SW 1271 (cell line): ENCODE results near the gene FAM32A.

Experiments
- DNase-seq, 2 experiments: peaks; one replicate each; lab custom pipeline; 2025; lab: John Stamatoyannopoulos, UW

FAM32A gene

DNA sequence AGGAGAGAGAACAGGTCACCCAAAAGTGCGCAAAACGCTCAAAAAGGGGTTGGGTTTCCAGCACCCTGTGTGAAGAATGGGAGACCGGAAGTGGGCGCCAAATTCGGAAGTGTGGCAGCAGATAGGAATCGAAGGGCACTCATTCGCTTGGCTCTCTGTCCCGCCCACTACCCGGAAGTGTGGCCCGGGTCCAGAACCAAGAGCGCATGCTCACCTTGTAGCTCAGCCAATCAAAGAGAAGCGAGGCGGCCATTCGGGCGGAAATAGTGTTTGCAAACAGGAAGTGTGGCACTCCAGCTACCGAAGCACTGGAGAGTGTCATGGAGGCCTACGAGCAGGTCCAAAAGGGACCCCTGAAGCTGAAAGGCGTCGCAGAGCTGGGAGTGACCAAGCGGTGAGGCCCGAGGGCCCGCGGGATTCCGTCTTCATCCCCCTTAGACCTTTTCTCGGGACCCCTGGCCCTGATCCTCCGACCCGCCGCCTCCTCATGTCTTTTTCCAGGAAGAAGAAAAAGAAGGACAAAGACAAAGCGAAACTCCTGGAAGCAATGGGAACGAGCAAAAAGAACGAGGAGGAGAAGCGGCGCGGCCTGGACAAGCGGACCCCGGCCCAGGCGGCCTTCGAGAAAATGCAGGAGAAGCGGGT is at the start of gene FAM32A:
Gene FAM32A, plus strand, starts transcription at position 288 of the 645 bp plus-strand sequence. Its CDS starts 33 bp downstream, at position 321.
- DNase-seq: peak; percentile 96 to 97

DNA sequence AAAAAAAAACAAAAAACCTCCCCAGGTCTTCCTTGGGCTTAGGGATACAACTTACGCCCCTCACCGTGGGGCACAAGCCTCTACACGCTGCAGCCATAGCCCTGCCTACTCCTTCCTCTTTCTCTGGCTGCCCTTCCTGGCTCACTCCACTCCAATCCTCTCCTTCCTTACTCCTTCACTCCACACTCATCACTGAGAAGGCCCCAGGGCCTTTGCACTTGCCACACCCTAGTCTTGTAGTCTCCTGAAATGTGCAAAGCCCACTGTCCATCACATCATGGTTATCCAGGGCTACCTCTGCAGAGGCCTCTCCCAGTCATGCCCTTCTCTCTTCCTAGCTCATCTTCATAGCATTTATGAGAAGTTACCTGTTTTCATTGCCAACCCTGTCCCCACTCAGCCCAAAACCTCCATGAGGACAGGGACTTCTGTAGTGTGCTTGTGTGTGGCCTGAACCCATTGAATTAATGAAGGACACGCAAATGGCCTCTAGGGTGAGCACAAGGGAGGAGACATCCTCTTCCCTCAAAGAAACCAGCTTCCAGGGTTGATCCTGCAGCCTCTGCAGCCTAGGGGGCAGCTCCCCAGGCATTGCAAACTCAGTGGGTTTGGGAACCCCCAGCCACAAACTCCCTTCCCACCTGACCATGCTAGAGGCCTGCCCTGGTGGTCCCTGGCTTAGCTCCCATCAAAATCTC is 49.6 kb upstream of the FAM32A start:
- DNase-seq: no peak

DNA sequence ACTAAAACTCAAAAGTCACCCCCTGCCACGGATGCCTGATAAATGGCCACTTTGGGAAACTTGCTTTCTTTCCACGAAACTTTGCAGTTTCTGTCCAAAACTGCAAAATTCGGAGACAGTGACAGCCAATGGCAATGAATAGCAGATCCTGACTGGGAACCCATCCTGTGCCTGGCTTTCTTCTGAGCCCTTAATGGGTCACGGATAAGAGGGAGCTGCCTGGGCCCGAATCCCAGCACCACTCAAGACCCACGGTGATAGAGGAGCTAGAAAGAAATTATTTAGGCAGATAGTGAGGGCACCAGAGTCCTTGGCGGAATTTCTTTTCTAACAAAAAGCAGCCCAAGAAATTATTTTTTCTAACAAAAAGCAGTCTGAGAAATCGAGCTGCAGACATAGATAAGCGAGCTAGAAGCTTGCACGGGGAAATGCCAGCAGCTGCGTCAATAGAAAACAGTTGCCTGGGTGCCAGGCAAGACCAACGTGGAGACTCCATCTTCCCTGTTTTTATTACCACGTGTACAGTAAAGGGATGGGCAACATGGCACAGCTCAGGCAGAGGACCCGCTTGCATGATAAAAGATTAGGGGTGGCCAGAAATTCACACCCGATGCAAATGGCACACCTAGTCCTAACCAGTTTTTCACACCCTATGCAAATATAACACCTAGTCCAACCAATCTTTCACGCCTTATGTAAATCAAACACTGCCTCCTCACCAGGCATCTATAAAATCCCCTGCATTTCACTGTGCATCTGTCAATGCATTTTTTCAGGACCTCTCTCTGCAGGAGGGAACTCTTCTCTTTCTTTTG is 48.8 kb upstream of the FAM32A start:
- DNase-seq: no peak

DNA sequence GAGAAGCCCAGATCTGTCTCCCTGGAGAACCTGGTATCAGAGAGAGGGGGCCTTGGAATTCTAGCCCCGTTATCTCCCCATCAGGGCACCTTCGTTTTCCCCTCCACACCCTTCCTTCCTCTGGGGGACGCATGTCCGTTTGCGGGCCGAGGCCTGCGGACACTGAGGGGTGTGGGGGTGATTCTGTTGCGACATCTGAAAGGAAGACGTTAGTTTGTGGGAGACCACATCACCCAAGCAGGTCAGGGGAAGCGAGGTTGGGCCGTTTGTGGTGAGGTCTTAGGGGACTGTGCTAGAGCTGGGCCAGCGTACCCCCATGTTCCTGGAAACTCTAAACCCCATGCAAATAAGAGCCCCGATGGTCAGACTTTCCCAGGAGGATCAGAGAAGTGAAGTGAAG is 45.5 kb upstream of the FAM32A start:
- DNase-seq: no peak

DNA sequence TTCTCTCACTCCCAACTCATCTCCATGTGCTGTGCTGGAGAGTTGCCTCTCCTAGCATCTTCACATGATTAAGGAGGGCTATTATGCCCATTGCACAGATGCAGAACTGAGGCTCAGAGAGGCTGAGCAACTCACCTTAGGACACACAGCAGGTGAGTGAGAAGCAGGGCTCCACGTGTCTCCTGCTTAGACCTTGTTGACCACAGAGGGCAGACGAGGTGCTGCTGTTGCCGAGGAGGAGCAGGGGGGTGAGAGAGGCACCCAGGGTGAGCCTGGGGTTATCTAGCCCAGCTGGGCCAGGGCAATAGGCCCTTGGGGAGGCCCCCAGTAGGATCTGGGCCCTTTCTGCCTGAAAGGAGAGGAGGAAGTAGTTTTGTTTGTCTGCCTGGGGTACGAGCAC is 44.2 kb upstream of the FAM32A start:
- DNase-seq: no peak

DNA sequence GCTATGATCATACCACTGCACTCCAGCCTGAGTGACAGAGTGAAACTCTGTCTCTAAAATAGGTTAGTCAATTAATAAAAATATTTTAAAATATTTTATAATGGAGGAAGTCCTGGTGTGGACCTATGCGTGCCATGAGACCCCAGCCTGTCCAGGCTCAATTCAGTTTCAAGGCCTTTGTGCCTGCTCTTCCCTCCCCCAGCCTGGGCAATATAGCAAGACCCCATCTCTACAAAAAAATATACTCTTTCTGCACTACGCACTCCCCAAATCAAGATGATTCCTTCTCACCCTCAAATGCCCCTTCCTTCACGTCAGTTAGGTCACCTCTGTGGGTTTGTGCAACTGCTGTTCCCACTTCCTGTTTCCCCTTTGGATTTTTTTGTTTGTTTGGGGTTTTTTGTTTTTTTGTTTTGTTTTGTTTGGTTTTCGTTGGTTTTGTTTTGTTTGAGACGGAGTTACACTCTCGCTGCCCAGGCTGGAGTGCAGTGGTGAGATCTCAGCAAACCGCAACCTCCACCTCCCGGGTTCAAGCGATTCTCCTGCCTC is 43.1 kb upstream of the FAM32A start:
- DNase-seq: no peak

DNA sequence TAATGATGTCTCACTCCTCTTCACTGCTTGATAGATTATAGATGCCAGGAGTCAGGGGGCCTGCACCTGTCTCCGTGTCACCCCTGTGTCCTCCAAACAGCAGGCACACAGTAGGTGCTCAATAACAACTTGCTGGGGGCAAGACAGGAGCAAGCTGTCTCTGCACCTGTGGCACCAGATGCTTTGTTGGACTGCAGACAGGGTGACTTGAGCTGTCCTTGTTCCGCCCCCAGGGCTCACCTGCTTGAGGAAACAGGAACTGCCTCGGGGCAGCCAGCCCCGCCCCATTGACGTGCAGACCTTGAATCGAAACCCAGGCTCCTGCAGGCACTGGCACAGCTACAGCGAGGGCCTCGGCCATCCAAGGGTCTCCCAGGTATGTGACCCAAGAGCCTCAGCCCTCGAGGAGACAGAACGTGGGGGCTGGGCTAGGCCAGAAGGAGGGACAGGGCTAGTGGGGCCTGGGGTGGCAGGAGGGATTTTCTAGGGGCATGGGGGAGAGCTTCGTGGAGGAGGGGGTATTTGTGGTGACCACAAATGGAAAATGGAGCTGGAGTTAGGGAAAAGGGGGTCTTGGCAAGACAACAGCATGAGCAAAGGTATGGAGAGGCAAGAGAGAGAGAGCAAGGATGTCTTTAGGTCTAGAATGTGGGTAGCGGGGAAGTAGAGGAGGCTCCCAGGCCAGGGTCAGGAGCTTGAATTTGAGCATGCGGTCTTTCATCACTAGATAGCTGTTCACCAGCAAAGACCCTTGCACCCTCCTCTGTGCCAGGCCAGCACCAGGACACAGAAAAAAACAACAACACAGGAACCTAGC is 41.6 kb upstream of the FAM32A start, which contains the start of gene HSH2D:
Gene HSH2D, plus strand, starts transcription at position 287 of the 817 bp plus-strand sequence. CDS start 5,066 bp downstream, outside the sequence.
- no peak for DNase-seq

DNA sequence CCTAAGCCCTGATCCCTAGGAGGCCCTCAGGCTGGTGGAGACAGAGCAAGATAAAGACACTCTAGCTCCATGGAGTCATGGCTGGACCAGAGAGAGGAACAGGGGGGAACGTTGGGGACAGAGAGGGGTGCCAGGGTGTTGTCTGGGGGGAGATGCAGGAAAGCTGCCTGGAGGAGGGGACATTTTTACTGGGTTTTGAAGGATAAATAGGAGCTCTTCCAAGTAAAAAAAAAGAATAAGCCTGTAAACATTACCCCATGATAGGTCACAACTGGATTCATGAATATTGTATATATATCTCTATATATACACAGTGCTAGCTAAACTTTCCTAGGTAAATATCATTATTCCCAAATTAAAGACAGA is 41.0 kb upstream of the FAM32A start:
- no peak for DNase-seq

DNA sequence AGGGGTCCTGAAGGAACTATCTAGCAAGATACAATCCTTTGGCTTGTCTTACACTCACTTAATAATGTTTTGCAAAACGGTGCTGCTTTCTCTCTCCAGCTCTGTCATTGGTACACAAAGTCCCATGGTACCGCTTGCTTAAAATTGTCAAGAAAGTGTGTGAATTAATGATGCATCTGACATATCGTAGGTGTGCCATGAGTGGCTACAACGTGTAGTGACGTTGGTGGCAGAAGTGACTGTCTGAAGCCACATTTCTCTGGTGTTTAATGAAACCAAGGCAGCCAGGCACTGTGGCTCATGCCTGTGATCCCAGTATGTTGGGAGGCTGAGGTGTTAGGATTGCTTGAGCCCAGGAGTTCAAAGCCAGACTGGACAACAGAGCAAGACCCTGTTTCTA is 39.1 kb upstream of the FAM32A start:
- DNase-seq: no peak

DNA sequence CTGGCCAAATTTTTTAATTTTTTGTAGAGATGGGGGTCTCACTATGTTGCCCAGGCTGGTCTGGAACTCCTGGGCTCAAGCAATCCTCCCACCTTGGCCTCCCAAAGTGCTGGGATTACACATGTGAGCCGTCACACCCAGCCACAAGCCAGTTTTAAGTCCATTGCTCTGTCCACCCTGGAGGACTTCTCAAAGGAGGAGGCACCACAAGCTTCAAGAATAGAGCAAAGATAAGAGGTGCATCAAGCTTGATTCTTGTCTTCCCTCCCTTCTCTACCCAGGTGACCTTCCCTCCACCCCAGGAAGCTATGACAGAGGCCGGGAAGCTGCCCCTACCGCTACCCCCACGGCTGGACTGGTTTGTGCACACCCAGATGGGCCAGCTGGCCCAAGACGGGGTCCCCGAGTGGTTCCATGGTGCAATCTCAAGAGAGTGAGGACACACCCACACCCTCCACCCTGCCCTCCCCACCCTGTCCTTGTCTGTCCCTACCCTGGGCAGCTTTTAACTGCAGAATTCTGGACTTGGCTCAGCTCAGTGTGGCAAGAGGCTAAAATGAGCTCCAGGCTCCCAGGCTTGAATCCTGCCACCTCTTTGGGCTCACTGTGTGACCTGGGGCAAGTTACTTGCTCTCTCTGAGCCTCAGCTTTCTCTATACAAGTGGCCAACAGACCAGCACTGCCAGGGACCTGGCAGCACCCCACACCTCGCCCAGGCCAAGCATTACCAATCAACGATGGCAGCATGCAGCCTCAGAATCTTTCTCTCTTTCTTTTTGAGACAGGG is 36.6 kb upstream of the FAM32A start:
- no peak for DNase-seq

DNA sequence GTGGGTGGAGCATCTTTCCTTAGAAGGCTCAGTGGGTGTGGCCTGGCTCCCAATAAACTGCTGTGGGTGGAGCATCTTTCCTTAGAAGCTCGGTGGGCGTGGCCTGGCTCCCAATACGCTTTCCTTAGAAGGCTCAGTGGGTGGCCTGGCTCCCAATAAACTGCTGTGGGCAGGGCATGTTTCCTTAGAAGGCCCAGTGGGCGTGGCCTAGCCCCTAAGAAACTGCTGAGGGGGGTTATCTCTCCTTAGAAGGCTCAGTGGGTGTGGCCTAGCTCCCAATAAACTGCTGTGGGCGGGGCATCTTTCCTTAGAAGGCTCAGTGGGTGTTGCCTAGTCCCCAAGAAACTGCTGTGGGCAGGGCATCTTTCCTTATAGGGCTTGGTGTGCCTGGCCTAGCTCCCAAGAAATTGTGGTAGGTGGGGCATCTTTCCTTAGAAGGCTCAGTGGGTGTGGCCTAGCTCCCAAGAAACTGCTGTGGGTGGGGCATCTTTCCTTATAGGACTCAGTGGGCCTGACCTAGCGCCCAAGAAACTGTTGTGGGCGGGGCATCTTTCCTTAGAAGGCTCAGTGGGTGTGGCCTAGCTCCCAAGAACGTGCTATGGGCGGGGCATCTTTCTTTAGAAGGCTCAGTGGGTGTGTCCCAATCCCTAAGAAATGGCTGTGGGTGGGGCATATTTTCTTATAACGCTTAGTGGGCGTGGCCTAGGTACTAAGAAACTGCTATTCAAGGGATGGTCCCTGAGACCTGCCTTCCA is 31.5 kb upstream of the FAM32A start:
- no peak for DNase-seq

DNA sequence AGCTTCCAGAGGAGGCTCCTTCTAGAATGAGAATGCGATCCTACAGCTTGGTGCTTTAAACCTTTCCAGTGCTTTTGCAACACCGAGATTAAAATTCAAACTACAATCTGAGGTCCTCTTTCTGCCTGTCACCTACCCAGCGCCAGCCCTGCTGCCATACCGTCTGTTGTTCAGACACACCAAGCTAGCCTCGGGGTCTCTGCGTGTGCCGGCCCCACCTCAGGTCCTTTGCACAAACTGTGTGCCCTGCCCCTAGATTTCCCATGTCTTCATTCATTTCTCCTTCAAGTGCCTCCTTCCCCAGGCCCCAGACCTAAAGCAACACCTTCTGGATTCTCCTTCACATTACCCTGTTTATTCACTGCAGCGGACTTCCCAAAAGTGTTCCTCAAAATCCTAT is 30.7 kb upstream of the FAM32A start:
- DNase-seq: no peak

DNA sequence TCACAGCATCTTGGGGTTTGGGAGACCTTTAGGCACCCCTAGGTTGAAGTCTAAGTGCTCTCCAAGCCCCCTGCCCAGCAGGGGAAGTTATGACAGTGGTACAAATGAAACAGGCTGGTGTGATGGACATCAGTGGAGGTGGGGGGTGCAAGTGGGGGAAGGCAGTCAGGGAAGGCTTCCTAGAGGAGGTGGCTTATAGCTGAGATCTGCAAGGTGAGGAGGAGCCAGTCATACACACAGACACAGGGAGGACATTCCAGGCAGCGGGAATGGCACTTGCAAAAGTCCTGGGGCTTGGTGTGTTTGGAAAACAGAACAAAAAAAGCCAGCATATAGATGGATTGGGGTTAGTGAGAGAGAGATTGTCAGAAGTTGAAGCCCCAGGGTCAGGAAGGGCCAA is 30.1 kb upstream of the FAM32A start:
- DNase-seq: no peak

DNA sequence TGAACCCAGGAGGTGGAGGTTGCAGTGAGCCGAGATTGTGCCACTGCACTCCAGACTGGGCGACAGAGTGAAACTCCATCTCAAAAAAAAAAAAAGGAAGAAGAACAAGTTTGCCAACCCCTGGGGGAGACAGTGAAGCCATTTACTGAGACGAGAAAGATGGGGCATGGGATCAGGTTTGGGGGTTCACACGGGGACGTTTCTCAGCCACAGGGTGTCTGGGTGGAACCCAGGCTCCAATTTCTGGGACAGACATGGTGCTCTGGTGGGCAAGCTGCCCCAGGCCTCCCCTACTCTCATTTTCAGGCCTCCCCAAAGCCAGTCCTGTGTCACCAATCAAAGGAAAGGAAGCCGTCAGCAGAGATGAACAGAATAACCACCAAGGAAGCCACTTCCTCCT is 28.3 kb upstream of the FAM32A start:
- DNase-seq: no peak

DNA sequence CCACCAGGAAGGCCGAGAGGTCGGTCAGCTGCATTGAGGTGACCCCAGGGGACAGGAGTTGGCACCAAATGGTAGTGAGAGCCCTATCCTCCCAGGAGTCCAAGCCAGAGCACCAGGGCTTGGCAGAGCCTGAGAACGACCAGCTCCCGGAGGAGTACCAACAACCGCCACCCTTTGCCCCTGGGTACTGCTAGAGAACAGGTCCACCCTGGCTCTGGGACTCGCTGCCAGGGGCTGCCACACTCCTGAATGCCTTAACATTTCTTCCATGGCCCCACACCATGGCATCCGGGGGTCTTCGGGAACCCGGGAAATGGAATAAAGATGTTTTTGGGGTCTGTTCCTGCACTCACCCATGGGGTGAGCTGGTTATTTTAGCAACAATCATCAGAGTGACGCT is 27.6 kb upstream of the FAM32A start:
- DNase-seq: no peak

DNA sequence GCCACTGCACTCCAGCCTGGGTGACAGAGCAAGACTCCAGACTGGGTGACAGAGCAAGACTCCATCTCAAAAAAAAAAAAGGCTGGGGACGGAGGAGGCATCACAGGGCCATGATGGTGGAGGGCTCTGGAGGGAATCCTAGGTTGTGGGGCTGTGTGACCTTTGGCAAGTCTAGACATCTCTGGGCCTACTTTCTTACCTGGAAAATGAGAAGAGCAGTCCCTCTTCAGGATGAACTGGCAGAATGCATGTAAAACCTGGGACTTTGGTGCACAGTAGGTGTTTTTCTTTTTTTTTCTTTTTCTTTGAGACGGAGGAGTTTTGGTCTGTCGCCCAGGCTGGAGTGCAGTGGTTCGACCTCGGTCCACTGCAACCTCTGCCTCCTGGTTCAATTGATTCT is 25.6 kb upstream of the FAM32A start:
- DNase-seq: no peak

DNA sequence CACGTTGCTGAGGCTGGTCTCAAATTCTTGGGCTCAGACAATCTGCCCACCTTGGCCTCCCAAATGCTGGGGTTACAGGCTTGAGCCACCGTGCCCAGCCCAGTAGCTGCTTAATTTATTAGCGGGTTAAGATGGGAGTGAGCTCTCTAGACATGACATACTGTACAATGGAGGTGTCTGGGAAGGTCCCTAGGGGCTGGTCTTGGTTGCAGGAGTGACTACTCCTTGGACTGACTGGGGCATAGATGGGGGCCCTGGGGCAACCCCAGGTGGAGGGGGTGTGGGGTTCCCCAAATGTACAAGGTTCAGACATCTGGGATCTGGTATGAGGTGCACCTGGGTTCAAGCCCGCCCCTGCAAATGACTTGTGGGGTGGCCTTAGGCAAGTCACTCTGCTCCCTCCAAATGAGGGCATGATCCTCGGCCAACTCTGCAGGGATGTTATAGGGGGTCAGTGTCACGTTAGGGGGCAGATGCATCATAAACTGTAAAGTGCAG is 24.7 kb upstream of the FAM32A start:
- DNase-seq: no peak

DNA sequence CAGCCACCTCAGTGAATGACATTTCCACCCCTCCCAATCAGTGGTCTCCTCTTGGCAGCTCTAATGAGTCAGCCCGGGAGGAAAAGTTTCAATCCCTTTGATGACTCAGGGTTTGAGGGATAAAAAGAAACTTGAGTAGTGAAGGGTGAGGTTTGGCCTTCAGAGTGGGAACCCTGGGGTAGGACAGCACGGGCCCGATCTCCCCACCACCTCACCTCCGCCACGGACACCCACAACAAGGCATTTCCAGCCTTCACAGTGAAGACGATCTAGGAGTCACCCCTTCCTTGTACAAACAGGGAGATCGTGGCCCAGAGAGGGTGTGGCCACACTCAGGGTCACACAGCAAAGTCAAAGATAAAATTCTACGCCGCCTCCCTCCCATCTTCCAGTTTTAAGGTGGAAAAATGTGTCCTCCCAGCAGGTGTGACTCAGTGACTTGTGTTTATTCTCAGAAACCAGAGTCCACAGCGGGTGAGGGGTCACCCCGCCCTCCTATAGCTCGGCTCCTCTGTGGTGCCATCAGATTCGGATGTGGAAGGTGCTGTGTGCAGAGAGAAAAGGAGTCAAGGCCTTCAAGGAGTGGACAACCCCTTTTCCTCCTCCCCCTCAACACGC is 24.2 kb upstream of the FAM32A start:
- DNase-seq: peak; percentile 70 to 76

DNA sequence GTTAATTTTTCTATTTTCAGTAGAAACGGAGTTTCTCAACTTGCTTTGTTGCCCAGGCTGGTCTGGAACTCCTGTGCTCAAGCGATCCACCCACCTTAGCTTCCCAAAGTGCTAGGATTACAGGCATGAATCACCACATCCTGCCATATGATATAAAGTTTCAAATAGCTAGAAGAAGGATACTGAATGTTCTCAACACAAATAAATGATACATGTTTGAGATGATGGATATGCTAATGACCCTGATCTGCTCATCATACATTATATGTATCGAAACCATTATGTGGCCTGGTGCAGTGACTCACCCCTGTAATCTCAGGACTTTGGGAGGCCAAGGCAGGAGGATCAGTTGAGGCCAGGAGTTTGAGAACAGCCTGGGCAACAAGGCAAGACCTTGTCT is 23.4 kb upstream of the FAM32A start:
- peak; percentile 57 to 79 for DNase-seq
